Thyroid gland (tissue), 4 donors: ENCODE data around the gene ATP2A3.

Experiments used
- POLR2A ChIP-seq, 2 donors: fragments of 450-650 bp; IDR thresholded peaks; one replicate each; pipeline ENCODE4 v1.6.1; 2017; ENCODE audit warnings: antibody characterized with exemption in 2 of 2, mild to moderate bottlenecking in 2 of 2, moderate library complexity in 1 of 2
- TF ChIP-seq, protein P1 (sequence below), 6 experiments: fragments of 200-600 bp in 3 of 6; fragments of 450-650 bp in 3 of 6; sonication (generic) in 3 of 6; IDR thresholded peaks; one replicate each; pipeline ENCODE4 v1.5.1; 2016 to 2019; ENCODE audit warnings: antibody characterized with exemption in 6 of 6, mild to moderate bottlenecking in 2 of 6, inconsistent platforms in 1 of 6, moderate library complexity in 1 of 6

GRCh38 chr17:3917391-3917931, 46.8 kb downstream of the ATP2A3 start:
- TF ChIP-seq, protein P1, sequence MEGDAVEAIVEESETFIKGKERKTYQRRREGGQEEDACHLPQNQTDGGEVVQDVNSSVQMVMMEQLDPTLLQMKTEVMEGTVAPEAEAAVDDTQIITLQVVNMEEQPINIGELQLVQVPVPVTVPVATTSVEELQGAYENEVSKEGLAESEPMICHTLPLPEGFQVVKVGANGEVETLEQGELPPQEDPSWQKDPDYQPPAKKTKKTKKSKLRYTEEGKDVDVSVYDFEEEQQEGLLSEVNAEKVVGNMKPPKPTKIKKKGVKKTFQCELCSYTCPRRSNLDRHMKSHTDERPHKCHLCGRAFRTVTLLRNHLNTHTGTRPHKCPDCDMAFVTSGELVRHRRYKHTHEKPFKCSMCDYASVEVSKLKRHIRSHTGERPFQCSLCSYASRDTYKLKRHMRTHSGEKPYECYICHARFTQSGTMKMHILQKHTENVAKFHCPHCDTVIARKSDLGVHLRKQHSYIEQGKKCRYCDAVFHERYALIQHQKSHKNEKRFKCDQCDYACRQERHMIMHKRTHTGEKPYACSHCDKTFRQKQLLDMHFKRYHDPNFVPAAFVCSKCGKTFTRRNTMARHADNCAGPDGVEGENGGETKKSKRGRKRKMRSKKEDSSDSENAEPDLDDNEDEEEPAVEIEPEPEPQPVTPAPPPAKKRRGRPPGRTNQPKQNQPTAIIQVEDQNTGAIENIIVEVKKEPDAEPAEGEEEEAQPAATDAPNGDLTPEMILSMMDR (IDR thresholded peaks at IDR 0.05) = no peak
- TF ChIP-seq POLR2A (IDR thresholded peaks at IDR 0.05) = no peak
